HG02678 (cell line): ENCODE data around the gene OGFOD2.

Experiments
- ATAC-seq: cut with Tn5 transposase; IDR thresholded peaks from one replicate; pipeline ENCODE4 v1.9.1; 2021; ENCODE audit warnings: mild to moderate bottlenecking, moderate library complexity; ENCODE audit not compliant: unreplicated experiment

Gene OGFOD2

GRCh38 chr12:122988036-122988435, 13.0 kb downstream of the OGFOD2 start:
- no peak for ATAC-seq

GRCh38 chr12:122988612-122989212, 13.7 kb downstream of the OGFOD2 start:
- ATAC-seq, result no peak

- ATAC-seq, result no peak
Measured at GRCh38 chr12:122989225-122989839, 14.3 kb downstream of the OGFOD2 start.

- no peak for ATAC-seq
Measured at GRCh38 chr12:122989874-122990419, 14.9 kb downstream of the OGFOD2 start.

- ATAC-seq, result no peak
Measured at GRCh38 chr12:122990561-122990960, 15.5 kb downstream of the OGFOD2 start.

GRCh38 chr12:122990961-122991622, 16.0 kb downstream of the OGFOD2 start:
- ATAC-seq, result no peak

GRCh38 chr12:122991623-122992275, 16.7 kb downstream of the OGFOD2 start:
- no peak for ATAC-seq

GRCh38 chr12:122992386-122992785, 17.3 kb downstream of the OGFOD2 start:
- no peak for ATAC-seq

- ATAC-seq, result no peak
Measured at GRCh38 chr12:122994140-122994675, 19.2 kb downstream of the OGFOD2 start.

GRCh38 chr12:122994781-122995502, 19.9 kb downstream of the OGFOD2 start:
- ATAC-seq, result no peak

GRCh38 chr12:122995503-122996187, 20.6 kb downstream of the OGFOD2 start:
- no peak for ATAC-seq

GRCh38 chr12:122996188-122996601, 21.2 kb downstream of the OGFOD2 start:
- no peak for ATAC-seq

GRCh38 chr12:122996621-122997342, 21.7 kb downstream of the OGFOD2 start:
- ATAC-seq, result no peak

- no peak for ATAC-seq
Measured at GRCh38 chr12:122997343-122998250, 22.6 kb downstream of the OGFOD2 start.

GRCh38 chr12:122998316-122998715, 23.3 kb downstream of the OGFOD2 start:
- no peak for ATAC-seq

GRCh38 chr12:122999196-122999946, 24.3 kb downstream of the OGFOD2 start:
- ATAC-seq, result no peak

GRCh38 chr12:122999986-123000420, 25.0 kb downstream of the OGFOD2 start:
- ATAC-seq, result no peak

GRCh38 chr12:123000578-123000977, 25.5 kb downstream of the OGFOD2 start:
- ATAC-seq, result no peak
